Adrenal gland (tissue), 12 donors: ENCODE data around the gene STMN3. TPM values are rescaled to one million over a fixed set of nuclear protein-coding genes. Genes with fewer than 3 reads are reported as not detected.

Source experiments
- DNase-seq, 7 donors: peaks; one replicate each; pipeline ENCODE4 v3.0.0-alpha.2; 2019 to 2020
- H3K27ac ChIP-seq, 5 donors: fragments of 200-600 bp; sonication (generic) in 4 of 5; 1 replicate in 3 of 5; 2 replicates in 2 of 5; pipeline versions ENCODE4 v1.5.1 to v1.8.0; 2016 to 2020; ENCODE audit warnings: mild to moderate bottlenecking in 1 of 5
- H3K27me3 ChIP-seq: fragments of 200-600 bp; 2 replicates; pipeline ENCODE4 v1.8.0; 2021
- H3K36me3 ChIP-seq, 2 donors: fragments of 200-600 bp; replicated peaks in 1 of 2; 1 replicate in 1 of 2; 2 replicates in 1 of 2; pipeline versions ENCODE4 v1.5.1 to v1.8.0; 2018 to 2022
- H3K4me1 ChIP-seq, 2 donors: fragments of 200-600 bp; replicated peaks in 1 of 2; 1 replicate in 1 of 2; 2 replicates in 1 of 2; pipeline versions ENCODE4 v1.5.1 to v1.8.0; 2018 to 2021
- H3K4me3 ChIP-seq, 4 donors: fragments of 200-600 bp; sonication (generic) in 3 of 4; one replicate each; pipeline ENCODE4 v1.5.1; 2016 to 2018
- H3K9me3 ChIP-seq, 3 donors: fragments of 200-600 bp; sonication (generic) in 1 of 3; replicated peaks in 1 of 3; 1 replicate in 2 of 3; 2 replicates in 1 of 3; pipeline versions ENCODE4 v1.5.1 to v1.8.0; 2016 to 2021
- CTCF ChIP-seq, 6 experiments: fragments of 450-650 bp in 4 of 6; fragments of 200-600 bp in 2 of 6; sonication (generic) in 1 of 6; IDR thresholded peaks; 1 replicate in 5 of 6; 2 replicates in 1 of 6; pipeline versions ENCODE4 v1.5.1 to v1.8.0; 2016 to 2021; ENCODE audit warnings: antibody characterized with exemption in 6 of 6, mild to moderate bottlenecking in 2 of 6, moderate library complexity in 1 of 6
- POLR2A ChIP-seq, 2 donors: fragments of 450-650 bp; IDR thresholded peaks; one replicate each; pipeline ENCODE4 v1.6.1; 2017; ENCODE audit warnings: antibody characterized with exemption in 2 of 2, mild to moderate bottlenecking in 2 of 2, moderate library complexity in 1 of 2
- WGBS, 4 donors: extraction: QIAGEN DNeasy Blood & Tissue Kit in 2 of 4; methylation state at CpG; one replicate each; pipeline versions ENCODE4 v1.1.5 to v1.1.7; 2013 to 2017; 5-methylcytosine and 5-hydroxymethylcytosine counted together
- intact Hi-C, 2 donors: fragments of 100-400 bp; cut with DNase I; formaldehyde crosslinking; loops; one replicate each; pipeline versions ENCODE4 v1.14.1 to v1.15.0; 2022 to 2023
- polyA plus RNA-seq, 3 donors: library from polyadenylated mRNA; stranded (reverse); fragments of 200-250 nt in 2 of 3; fragments of 350-450 nt in 1 of 3; fragmentation: Illumina TruSeq in 1 of 3; extraction: RNeasy Lipid Tissue Mini Kit (QIAGEN cat#74804) in 1 of 3; gene quantifications; one replicate each; pipeline ENCODE4 v1.2.3, GENCODE V29; 2013 to 2014
- total RNA-seq, 9 donors: library from RNA; depleted of rRNA in 4 of 9; stranded (reverse); fragments of >200 nt in 4 of 9; fragments of 120-200 nt in 1 of 9; fragmentation: NEBNext Ultra II Directional in 1 of 9; extraction: Animal tissue kit (Norgen Biotek cat#: 25700) in 1 of 9; gene quantifications; one replicate each; pipeline versions ENCODE4 v1.1.0 to v1.2.4, GENCODE V29; 2013 to 2023
- donor health status: healthy with polysubstance abuse.
- donor health status: Bipolar disorder and iron deficiency.
- donor health status: DM: yes; HTN: yes; CAD: no.
- donor health status: DM: no; HTN: no; CAD: no.
- donor health status: DM: no; HTN: no; CAD: no.
- donor health status: DM: yes; HTN: yes; CAD: no.

The STMN3 gene
- total and polyA plus RNA-seq, 12 donors: 29.2 to 109 (median 54.5) TPM

GRCh38 chr20:63648895-63649589 is 4.2 kb downstream of the STMN3 start:
- WGBS, 4 donors: 79 to 97% (median 89%) methylated on average over 4 to 11 of the region's 11 CpGs
- Histone ChIP-seq H3K27ac (no peak overlapping the region), H3K4me1 (peaks cover 15 to 22% of the 10 kb centered on the region in 2 donors), H3K4me3 (no peak overlapping the region), H3K9me3 (no peaks in the 10 kb centered on the region), H3K27me3 (no peaks in the 10 kb centered on the region), H3K36me3 (no peaks in the 10 kb centered on the region)
- intact Hi-C loops: no loop called here
- DNase-seq: no peak
- TF ChIP-seq POLR2A (IDR thresholded peaks at IDR 0.05) (no peak), CTCF (IDR thresholded peaks at IDR 0.05) (no peak)

GRCh38 chr20:63648190-63648589 is 5.0 kb downstream of the STMN3 start:
- DNase-seq: no peak
- H3K4me1 ChIP-seq: peaks cover 15 to 17% of the 10 kb centered on the region in 2 donors
- H3K27me3 ChIP-seq: no peaks in the 10 kb centered on the region
- no peak overlapping the region for H3K27ac ChIP-seq
- 90 to 96% (median 95%) methylated on average over 6 of the region's 6 CpGs for WGBS, 4 donors
- intact Hi-C loops: no loop called here
- TF ChIP-seq CTCF (IDR thresholded peaks at IDR 0.05) (no peak), POLR2A (IDR thresholded peaks at IDR 0.05) (no peak)
- no peak overlapping the region for H3K4me3 ChIP-seq
- H3K36me3 ChIP-seq: no peaks in the 10 kb centered on the region
- H3K9me3 ChIP-seq: no peaks in the 10 kb centered on the region

GRCh38 chr20:63645218-63645617 is 8.0 kb downstream of the STMN3 start:
- intact Hi-C loops: no loop called here
- 82 to 95% (median 87%) methylated on average over 2 to 4 of the region's 4 CpGs for WGBS, 4 donors
- TF ChIP-seq POLR2A (IDR thresholded peaks at IDR 0.05) (no peak), CTCF (IDR thresholded peaks at IDR 0.05) (no peak)

DNA sequence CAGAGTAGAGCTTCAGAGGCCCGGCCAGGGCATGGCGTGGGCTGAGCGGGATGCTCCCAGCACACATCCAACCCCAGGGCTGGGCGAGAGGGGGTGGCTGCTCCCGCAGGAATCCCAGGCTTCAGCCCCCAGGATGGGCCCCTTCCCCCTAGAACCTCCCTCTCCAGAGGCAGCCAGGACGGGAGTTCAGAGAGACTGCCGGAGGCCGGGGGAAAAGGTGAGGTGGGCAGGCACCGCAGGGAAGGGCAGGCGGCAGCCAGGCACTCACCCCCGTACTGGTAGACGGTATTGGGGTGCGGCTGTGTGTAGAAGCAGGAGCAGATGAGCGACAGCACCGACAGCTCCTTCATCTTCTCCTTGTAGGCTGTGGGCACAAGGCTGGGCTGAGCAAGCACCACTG is 9.3 kb downstream of the STMN3 start:
- Histone ChIP-seq H3K9me3 (no peaks in the 10 kb centered on the region), H3K4me1 (peaks cover 5 to 6% of the 10 kb centered on the region in 2 donors), H3K4me3 (no peak overlapping the region), H3K27ac (no peak overlapping the region), H3K27me3 (no peaks in the 10 kb centered on the region), H3K36me3 (no peaks in the 10 kb centered on the region)
- intact Hi-C loops: no loop called here
- TF ChIP-seq CTCF (IDR thresholded peaks at IDR 0.05) (no peak), POLR2A (IDR thresholded peaks at IDR 0.05) (no peak)
- WGBS, 4 donors: 92 to 96% (median 94%) methylated on average over 12 to 15 of the region's 15 CpGs
- no peak for DNase-seq

More at GRCh38 chr20:63645218-63645617, 8.0 kb downstream of the STMN3 start:
- Histone ChIP-seq H3K36me3 (no peaks in the 10 kb centered on the region), H3K27ac (no peak overlapping the region), H3K27me3 (no peaks in the 10 kb centered on the region), H3K9me3 (no peaks in the 10 kb centered on the region), H3K4me3 (no peak overlapping the region), H3K4me1 (peaks cover 5 to 6% of the 10 kb centered on the region in 2 donors)
- DNase-seq: no peak
